ENCODE data around the gene MTCL1.

The MTCL1 gene

DNA sequence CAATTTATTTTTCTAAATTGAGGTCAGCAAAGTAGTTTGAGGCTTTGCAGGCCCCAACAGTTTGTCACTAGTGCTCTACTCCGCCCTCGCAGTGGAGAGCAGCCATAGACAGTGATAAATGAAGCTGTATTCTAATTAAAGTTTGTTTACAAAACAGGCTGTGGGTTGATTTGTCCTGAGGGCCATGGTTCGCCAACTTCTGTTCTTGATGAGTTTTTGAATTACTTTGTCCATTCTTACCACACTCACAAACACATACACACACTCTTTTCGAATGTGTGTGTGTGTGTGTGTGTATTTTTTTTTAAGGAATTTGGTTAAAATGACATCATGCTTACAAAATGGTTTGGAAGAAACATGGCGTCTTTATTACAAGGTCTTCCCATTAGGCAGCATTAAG, 68.6 kb downstream of the MTCL1 start:
- TF ChIP-seq, protein P1, sequence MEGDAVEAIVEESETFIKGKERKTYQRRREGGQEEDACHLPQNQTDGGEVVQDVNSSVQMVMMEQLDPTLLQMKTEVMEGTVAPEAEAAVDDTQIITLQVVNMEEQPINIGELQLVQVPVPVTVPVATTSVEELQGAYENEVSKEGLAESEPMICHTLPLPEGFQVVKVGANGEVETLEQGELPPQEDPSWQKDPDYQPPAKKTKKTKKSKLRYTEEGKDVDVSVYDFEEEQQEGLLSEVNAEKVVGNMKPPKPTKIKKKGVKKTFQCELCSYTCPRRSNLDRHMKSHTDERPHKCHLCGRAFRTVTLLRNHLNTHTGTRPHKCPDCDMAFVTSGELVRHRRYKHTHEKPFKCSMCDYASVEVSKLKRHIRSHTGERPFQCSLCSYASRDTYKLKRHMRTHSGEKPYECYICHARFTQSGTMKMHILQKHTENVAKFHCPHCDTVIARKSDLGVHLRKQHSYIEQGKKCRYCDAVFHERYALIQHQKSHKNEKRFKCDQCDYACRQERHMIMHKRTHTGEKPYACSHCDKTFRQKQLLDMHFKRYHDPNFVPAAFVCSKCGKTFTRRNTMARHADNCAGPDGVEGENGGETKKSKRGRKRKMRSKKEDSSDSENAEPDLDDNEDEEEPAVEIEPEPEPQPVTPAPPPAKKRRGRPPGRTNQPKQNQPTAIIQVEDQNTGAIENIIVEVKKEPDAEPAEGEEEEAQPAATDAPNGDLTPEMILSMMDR (IDR thresholded peaks at IDR 0.05; ENCODE audit: extremely low read depth, missing control alignments): no peak
- no peak for DNase-seq (ENCODE audit: low spot score)

DNA sequence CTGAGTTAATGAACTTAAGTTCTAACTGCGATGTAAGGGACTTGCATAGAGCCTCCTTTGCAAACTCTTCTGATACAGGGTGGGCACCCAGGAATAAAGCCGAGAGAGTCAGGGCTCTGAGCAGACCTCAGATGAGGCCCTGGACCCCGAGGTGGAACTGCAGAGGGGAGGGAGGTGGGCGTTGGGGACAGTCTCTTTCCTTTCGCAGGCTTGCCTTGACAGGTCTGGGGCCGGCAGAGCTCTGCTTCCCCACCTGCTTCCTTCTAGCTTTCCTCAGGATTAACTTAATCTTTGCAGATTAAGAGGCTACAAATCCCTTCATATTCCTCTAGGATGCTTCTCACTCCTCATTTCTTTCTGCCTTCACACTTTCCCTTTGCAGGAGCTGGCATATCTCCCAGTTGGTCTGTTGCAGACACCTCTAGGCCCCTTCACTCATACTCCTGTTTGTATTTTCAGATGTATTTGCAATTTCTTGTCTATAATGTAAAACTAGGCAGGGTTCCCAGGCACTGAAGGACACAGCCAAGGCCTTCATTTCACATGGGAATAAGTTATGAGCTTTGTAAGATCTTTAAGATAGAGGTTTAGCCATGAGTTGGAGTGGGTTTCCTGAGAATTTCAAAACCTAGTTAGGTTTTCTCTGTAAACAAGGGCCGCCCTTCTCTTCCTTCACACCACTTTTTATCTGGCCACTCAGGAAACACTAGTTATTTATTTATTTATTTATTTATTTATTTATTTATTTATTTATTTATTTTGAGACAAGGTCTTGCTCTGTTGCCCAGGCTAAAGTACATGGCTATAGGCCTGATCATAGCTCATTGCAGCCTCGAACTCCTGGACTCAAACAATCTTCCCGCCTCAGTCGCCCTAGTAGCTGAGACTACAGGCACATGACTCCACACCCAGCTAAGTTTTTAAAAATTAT, 70.9 kb downstream of the MTCL1 start:
- TF ChIP-seq, protein P1 (IDR thresholded peaks at IDR 0.05; ENCODE audit: extremely low read depth, missing control alignments): no peak
- DNase-seq (ENCODE audit: low spot score): no peak

DNA sequence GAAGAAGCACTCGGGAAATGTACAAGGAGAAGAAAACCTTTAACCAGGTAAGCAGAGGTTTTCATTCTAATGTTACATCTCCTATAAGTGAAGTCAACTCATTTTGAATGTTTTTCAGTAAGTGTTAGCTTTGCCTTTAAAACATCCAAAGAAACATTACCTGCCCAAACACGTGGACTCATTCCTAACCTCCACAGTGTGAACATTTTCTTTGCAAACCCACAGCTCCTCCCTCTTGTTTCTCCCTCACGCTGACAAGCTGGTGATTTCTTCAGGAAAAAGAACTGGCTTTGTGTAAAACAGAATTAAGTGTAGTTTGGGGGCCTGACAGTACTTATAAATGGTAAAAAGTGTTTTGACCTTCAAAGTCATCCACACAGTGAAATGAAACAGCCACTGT, 72.5 kb downstream of the MTCL1 start:
- TF ChIP-seq, protein P1 (IDR thresholded peaks at IDR 0.05; ENCODE audit: extremely low read depth, missing control alignments): no peak
- no peak for DNase-seq (ENCODE audit: low spot score)

DNA sequence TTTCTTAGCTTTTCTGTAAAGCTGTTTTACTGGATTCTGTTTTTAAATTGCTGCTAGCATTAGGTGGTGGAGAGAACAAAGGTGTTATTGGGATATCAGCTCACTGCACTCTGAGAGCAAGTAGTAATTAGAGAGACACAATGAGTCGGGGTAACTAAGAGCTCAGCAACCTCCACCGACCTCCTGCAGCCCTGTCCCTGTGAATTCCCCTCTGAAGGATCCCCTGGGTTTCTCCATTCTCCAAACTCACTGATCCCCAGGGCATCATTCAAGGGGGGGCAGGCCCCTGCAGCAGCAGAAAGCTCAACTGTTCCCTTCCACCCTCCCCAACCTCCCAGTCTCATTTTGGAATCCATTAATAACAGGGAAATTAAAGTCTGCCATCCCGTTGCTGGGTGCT, 73.0 kb downstream of the MTCL1 start:
- TF ChIP-seq, protein P1 (IDR thresholded peaks at IDR 0.05; ENCODE audit: extremely low read depth, missing control alignments): no peak
- DNase-seq (ENCODE audit: low spot score): no peak

DNA sequence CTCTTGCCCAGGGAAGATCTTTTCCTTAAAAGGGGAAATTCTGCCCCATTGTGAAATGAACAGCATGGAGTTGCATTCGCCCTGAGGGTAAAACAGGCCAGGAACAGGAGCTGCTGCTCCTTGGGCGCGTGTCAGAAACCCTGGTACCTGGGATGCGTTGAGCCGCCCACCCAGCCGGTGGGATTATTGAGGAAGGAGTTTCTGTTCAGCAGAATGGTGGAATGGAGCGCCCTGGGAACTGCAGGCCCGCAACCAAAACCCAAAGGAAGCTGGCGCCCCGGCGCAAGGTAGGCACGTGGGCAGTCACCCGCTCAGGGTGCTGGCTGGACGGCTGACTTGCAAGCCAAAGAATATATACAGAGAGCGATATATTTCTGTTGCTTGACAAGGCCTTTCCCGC, 73.5 kb downstream of the MTCL1 start:
- TF ChIP-seq, protein P1 (IDR thresholded peaks at IDR 0.05; ENCODE audit: extremely low read depth, missing control alignments): no peak

DNA sequence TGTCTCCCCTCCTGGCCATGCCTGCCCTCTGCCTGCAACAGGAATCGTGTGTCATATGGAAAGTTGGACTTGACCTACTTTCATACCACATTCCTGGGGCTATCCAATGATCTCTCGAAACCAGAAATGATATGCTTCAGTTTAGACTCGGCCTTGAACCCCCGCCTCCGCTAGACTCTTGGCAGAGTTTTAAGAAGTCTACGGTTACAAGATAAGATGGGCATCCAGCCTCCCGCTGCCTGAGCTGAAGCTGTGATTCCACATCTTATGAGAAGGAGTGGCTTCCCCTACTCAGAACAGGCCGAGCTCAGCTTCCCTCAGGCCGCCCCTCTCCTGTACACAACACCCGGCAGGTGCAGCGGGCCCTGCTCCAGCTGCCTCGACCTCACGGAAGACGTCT, 73.9 kb downstream of the MTCL1 start:
- TF ChIP-seq, protein P1 (IDR thresholded peaks at IDR 0.05; ENCODE audit: extremely low read depth, missing control alignments): no peak
- DNase-seq (ENCODE audit: low spot score): no peak

More for the DNA sequence above, 73.5 kb downstream of the MTCL1 start:
- DNase-seq (ENCODE audit: low spot score): no peak

DNA sequence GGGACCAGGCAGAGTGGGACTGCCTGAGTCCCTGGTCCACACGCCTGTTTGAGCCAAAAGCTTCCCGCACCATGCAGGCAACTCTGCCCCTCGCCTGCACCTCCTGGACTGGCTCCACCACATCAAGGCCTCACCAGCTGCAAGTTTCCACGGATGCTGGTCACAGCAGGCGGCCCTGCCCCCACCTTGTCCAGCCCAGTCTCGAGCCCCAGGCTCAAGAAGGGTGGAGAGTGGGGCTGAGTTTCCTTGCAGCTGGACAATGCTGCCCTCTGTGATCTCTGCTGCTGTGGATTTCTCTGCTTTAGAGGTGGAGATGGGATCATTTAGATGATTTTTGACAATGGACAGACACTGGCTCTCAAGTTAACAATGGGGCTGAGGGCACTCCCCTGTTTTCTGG, 74.9 kb downstream of the MTCL1 start:
- no peak for DNase-seq (ENCODE audit: low spot score)
- TF ChIP-seq, protein P1 (IDR thresholded peaks at IDR 0.05; ENCODE audit: extremely low read depth, missing control alignments): no peak
